Dermis microvascular lymphatic vessel endothelial cell (primary cell): ENCODE results near the gene DYRK3. TPM values are rescaled to one million over a fixed set of nuclear protein-coding genes. Genes with fewer than 3 reads are reported as not detected.
A peak's percentile ranks its signal among the peaks of the same experiment; 100 is the strongest.

Source experiments
- DNase-seq, 2 donors: peaks; one replicate each; pipeline versions ENCODE4 v3.0.0 to v3.0.0-alpha.2; 2010; ENCODE audit warnings: low read depth in 2 of 2
- total RNA-seq: library from RNA; depleted of rRNA; stranded (reverse); fragments of >200 nt; gene quantifications from 2 replicates; pipeline ENCODE4 v1.2.1, GENCODE V29; 2014

DYRK3 gene
- total RNA-seq, 1 donor from 2014 or later = 15.5 TPM

DNA sequence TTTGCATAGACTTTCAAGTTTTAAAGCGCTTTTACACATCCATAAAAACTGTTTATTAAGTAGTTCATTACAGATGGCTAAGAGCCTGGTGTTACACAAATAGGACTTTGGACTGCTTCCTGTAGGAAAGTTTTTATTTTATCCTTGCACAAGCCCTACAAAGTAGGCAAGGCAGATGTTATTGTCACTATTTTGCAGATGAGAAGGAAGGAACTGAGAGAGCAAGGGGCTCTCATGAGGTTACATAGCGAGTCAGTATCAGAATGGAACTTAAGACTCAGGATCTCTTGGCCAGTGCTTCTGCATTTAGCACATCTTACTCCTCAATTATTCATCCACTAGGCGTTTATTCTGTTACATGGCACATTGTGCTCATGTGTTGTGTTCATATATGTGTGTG, 46.8 kb downstream of the DYRK3 start:
- DNase-seq = no peak

DNA sequence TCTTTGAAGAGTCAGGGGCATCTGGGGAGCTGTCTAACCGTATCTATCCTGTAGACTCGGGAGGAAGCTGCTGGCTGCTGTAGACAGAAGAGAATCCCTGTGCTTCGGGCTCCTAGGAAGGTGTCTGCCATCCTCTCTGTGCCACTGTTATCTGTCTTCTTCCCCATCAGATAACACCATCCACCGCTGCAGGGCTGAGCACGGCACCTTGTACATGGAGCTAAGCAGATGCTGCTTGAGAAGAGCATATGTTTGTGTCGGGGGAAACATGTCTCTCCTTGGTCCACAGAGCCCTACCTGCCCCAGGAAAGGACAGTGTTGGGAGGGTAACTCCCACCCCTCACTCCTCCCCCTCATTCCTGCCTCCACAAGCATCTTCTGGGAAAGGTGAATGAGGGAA, 48.0 kb downstream of the DYRK3 start:
- no peak for DNase-seq

DNA sequence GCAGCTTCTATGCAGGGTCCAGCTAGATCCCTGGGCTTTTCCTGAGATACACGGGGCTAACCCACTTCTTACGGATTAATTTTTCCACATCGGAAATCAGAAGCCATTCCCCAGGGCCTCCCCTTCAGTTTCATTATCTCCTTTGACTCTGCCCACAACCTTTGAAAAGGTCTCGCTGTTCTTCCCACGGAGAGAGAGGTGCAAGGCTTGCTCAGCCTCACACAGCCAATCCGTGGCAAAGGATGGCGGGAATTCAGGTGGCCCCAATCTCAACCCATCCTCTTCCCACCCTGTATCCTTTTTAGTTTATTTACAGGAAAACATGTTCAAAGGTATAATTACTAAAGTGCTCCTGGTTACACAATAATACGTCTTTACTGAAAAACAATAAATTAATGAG, 48.7 kb downstream of the DYRK3 start:
- no peak for DNase-seq

DNA sequence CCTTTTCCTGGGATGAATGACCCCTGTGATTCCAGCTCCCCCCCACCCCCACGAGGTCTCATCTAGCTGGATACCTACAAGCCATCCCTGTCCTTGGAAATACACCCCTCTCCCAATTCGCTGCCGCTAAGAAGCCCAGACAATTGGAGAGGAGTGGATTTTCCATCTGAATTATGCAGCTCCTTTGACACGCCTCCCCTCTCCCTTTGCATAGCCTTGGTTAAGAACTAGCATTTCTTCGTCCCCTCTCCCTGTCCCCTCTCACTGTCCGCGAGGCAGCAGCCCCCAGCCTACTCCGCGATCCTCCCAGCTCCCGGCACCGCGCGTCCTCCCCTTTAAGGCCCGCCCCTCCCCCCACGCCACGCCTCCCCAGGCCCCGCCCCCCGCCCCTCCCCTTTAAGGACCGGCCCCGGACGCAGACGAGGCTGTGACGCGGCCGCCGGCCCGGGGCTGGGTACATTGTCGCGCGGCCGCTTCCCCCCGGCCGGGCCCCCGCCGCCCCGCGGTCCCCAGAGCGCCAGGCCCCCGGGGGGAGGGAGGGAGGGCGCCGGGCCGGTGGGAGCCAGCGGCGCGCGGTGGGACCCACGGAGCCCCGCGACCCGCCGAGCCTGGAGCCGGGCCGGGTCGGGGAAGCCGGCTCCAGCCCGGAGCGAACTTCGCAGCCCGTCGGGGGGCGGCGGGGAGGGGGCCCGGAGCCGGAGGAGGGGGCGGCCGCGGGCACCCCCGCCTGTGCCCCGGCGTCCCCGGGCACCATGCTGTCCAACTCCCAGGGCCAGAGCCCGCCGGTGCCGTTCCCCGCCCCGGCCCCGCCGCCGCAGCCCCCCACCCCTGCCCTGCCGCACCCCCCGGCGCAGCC, 49.4 kb downstream of the DYRK3 start, which contains the start of gene MAPKAPK2:
MAPKAPK2 (plus strand) TSS at position 428 of the 856 bp plus-strand sequence; CDS start at position 753, 325 bp downstream.
- DNase-seq = peak; percentile 36 to 80

DNA sequence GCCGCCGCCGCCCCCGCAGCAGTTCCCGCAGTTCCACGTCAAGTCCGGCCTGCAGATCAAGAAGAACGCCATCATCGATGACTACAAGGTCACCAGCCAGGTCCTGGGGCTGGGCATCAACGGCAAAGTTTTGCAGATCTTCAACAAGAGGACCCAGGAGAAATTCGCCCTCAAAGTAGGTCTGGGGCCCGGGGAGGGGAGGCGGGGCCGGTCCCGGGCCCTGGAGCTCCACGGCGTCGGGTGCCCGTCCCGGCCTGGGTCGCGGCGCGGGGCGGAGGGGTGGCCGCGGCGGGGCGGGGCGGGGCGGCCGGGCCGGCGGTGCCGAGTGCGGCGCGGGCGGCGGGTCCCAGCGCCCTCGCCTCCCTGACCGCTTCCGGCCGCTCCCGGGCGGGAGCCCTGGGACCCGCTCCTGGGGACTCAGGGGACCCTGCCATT, 50.0 kb downstream of the DYRK3 start:
- DNase-seq = peak in 1 of 2 donors; percentile 45

DNA sequence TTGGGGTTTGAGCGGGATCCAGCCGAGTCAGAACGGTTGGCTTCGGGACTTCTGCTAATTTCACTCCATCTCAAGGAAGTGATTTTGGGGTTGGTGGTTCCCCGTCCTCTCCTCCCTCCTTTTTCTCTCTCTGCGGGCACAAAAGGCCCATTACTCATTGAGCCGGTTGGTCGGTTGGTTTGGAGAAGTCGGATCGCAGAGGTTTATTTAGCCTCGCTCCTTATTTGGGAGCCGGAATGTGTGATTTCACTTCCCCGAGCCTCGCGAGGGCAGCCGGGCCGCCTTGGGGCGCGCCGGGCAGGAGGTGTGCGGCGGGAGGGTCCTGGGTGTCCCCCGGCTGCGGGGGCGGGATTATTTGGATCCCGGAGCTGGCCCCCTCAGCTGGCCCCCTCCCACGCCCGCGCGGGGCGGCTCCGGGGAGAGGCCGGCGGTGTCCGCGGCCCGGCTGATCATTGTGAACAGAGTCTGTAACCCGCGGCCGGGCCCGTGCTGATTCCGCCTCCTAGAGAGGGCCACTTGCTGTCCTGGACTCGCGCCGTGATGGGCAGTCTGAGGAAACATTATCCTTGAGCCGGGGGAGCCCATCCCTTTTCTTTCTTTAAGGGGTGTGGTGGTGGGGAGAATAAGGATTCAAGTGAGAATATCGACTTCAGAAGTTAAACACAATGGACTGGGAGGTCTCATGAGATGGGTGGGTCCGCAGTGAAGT, 50.6 kb downstream of the DYRK3 start:
- DNase-seq = peak in 1 of 2 donors; percentile 63

DNA sequence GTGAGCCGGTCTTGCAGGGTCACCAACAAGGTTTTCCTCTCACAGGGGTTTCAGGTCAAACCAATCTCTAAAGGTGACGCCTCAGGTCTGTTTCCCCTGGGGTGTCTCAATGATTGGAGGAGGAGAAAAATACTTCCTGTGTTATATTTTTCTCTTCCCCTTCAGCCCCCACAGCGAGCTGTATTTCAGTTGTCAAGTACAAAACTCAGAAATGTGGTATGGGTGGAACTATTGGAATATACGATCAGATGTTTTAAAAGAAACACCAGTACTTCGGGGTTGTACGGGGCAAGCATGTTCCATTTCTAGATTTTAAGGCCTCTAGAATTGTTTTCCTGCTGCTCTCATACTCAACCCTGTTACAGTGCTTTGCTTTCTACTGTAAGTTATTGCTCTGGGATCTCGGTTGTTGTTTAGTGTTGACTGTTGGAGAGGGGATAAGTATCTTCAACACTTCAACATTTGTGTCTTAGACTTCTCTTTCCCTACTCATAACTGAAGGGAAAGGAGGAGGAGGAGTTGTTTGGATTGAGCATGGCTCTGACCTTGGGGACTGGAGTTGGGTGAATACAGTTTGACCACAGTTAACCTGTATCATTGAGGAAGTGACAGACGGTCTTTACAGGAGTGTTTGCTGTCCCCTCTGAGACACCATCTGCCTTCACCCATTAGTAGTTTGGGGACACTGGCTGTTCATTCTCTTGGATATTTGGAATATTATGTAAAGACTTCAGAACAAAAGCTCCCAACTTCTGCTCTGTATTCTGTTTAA, 51.3 kb downstream of the DYRK3 start:
- DNase-seq = peak in 1 of 2 donors; percentile 21

DNA sequence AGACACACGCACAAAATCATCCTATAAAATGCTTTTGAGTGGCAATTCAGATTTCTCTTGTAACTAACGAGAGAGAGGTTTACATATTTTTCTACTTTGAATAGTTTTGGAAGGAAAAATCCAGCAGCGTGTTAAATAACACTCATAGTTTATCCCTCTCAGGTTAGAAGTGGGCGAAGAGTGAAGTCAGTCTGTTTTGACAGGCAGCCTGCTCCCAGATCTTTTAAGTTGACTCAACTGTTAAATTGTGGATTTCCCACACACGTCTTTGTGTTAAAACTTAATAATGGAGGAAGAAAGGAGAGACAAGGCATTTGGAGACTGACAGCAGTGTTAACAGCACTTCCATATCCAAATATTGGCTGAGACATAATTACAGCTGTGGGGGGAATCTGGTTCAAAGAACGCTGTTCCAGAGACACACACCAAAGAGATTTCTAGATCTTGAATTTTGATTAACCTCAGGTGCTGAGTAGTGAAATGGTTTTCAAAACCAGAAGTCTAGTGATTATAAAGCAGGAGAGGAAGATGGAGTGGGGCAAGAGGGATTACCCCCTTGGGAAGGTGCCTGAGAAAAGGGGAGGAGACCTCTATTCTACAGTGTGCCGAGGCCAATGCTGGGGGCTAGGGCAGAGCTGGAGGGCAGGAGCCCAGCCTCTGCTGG, 52.0 kb downstream of the DYRK3 start:
- DNase-seq = no peak

DNA sequence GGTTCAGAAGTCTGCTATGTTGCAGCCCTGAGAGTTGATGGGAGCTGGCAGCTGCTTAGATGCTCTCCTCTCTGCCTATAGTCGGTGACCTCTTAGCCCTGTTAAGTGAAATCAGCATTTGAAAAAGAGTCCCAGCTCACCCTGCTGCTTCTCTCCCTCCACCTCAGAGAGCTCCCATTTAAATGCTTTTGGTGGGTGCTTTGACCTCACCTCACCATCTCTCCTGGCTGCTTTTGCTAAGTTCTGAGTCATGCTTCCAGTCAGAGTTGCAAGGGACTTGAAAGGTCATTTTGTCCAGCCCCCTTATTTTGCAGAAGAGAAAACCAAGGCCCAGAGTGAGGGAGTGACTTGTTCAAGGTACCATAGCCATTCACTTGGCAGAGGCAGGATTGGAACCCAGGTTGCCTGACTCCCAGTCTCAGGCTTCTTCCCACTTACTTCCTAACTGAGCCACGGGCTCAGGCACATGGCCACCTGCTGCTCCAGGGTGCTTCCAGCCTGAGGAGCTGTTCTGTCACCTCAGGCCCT, 52.6 kb downstream of the DYRK3 start:
- DNase-seq = peak in 1 of 2 donors; percentile 36

DNA sequence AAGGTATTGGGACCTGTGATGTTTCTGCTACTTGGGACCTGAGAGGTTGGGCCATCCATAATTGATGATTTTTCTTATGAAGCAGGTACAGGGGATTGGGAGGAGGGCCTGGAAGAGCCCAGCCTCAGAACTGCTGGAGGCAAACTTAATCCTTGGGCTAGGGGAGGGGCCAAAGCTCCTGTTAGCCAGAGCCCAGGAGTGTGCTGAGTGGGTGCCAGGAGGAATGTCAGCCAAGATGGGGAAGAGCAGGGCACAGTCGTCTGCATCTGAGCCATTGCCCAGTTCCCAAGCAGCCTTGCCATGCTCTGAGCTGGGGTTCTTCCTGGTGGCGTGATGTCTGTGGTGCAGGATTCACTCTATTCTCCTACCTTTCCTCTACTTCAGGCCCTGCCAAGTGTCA, 55.2 kb downstream of the DYRK3 start:
- no peak for DNase-seq

DNA sequence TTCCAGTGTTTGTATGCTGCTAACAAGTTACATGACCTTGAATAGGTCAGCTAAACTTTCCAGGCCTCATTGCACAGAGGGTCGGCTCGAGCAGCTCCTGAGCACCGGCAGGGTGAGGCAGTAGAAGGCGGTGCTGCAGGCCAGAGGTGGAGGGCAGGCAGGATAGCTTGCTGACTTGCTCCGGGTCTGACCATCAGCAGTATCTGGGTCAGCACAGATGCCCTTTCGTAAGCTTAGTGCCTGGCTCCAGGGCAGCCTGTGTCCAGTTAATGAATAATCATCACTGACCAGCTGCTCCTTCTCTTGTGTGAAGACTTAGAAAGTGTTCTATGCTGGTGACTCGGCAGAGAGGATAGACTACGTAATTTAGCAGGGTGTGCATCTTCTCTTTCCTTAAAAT, 56.3 kb downstream of the DYRK3 start:
- no peak for DNase-seq

DNA sequence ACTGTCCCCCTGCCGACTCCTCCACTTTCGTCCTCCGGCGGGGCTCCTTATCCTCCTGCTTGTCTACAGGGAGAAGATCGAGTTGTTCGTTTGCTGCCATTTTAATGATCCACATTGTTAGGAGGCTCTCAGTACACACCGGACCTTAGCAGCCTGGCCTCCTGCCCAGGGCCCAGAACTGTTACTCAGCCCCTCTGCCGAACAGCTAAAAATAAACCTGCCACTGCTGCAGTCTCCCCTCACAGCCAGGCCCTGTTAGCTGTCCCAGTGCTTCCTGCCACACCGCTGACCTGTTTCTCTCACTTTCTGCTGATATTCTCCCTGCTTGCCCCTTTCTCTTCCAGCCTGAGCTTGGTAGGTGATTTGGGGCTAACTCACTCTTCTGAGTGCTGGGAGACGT, 57.7 kb downstream of the DYRK3 start:
- DNase-seq = peak; percentile 71 to 82

DNA sequence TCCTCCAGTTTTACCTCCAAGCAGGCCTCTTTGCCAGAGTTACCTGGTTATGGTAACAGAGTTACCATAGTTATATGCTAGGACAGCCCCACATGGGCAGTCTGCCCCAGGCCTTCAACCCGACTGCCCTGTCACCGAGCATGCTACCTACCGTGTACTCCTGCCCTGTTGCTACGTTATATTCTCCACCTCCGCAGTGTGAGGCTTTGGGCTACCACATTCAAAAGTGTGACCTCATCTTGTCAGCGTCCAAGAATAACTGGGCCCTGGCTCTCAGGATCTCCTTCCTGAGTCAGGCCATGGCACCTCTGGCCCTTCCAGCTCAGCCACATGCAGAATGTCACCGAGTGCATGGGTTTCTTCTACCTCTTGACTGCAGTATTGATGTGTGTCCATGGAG, 58.3 kb downstream of the DYRK3 start:
- peak in 1 of 2 donors; percentile 47 for DNase-seq

DNA sequence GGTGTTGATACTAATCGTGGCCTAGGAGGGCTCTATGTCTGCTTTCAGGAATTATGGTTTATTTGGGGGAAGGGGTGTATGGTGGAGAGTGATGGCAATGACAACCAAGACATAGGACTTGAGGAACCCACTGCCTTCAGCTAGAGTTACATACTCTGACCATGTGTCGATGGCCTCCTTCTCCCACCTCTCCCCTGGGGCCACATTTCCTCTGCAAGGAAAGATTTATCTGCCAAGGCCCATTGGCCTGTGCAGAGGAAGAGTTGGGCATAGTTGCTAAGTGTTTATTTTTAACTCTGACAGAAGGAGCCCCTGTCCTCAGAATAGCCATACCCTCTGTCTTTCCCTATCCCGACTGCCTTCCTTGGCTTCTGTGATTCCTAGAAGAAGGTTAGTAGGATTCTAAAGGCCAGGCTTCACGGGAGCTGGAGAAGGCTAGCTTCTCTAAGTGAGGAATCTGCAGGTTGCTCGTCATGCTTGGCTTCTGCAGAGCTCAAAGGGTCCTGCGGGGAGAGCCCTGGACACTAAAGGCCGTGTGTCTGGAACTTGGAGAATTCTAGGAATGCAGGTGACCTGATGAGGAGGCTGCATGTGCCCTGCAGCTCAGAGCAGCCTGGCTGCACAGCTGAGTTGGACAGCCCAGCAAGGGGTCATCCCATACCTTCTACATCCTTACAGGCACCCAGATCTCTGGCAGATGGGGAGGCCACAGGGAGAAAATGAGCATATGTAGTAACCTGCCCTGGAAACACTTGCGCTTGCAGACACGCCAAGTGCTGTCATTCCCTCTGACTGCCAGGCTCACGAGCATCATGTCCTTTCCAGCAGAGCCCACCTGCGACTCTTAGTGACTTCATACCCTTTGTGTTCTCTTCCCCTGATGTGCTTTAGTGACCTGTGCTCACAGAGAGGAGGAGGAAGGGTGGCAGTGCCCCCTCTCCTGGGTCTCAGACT, 59.1 kb downstream of the DYRK3 start:
- no peak for DNase-seq

DNA sequence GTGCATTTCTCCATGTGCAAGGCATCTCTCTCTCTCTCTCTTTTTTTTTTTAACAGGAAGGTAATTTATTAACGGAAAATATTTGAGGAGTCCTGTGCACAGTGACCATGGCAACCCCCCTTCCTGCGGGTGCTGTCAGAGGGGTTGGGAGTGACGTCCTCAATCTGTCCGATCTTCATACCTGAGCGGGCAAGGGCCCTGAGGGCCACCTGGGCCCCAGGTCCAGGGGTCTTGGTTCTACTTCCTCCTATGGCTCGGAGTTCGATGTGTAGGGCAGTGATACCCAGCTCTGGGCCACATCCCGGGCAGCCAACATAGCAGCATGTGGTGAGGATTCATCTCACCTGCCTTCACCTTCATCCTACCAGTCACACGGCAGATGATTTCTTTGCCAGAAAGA, 60.4 kb downstream of the DYRK3 start:
- DNase-seq = no peak

DNA sequence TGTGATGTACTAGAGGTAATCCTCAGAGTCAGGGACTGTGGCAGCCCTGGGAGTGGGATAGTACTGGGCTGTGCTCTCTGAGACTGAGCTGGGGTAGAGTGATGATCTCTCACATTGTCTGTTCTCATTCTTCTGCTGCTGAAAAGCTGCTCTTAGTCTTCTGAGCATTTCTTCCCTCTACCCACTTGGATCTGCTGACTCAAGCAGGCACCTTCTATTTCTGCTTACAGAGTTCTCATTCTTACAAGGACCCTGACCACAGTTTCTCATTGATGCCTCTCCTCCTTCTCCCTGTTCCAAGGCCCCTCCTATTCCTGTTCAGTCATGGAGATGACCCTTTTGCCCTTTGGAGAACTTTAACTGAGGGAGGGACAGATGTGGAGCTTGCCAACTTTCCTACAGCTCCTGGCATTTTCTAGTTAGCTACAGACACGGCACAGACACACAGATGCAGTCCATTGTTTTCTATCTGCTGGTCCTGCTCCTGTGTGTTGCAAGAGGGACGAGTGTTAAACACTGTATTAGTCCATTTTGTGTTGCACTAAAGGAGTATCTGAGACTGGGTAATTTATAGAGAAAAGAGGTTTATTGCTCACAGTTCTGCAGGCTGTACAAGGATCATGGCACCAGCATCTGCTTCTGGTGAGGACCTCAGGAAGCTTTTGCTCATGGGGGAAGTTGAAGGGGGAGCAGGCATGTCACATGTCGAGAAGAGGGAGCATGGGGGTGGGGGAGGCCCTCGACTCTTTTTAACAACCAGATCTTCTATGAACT, 61.7 kb downstream of the DYRK3 start:
- DNase-seq = peak; percentile 21 to 40

DNA sequence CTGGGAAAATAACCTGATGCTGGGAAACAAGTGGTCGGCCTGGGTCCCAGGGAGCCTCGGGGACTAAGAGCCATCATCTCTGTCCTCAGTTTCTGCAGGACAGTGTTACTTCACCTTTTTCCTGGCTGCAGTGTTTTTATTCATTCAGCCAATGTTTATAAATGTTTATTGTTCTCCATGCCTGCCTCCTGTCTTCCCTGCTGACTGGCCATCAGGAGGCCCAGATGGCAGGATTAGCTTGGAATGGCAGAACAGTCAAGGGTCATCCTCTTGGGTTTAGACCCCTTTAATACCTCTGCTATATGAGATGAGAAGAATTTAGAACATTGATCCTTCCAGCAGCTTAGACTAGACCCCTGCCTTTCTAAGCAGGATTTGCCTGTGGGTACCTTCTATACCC, 62.7 kb downstream of the DYRK3 start:
- DNase-seq = no peak
